ENCODE data around the gene ZCCHC12. TPM values are rescaled to one million over a fixed set of nuclear protein-coding genes. Genes with fewer than 3 reads are reported as not detected.
A peak's percentile ranks its signal among the peaks of the same experiment; 100 is the strongest.

ZCCHC12 gene
- total RNA-seq, 1 experiment from 2014 or later = 1.2 TPM

DNA sequence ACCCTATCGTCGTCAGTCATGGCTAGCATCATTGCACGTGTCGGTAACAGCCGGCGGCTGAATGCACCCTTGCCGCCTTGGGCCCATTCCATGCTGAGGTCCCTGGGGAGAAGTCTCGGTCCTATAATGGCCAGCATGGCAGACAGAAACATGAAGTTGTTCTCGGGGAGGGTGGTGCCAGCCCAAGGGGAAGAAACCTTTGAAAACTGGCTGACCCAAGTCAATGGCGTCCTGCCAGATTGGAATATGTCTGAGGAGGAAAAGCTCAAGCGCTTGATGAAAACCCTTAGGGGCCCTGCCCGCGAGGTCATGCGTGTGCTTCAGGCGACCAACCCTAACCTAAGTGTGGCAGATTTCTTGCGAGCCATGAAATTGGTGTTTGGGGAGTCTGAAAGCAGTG, 1.6 kb downstream of the ZCCHC12 start:
- ChIA-PET POLR2A (ENCODE audit: low non-redundant PET) (no interaction called here), CTCF (no interaction called here)
- intact Hi-C loops (cut with micrococcal nuclease; ENCODE audit: unreplicated experiment) = no loop called here
- H3K36me3 ChIP-seq (ENCODE audit: insufficient read depth, low read length, poor library complexity, severe bottlenecking) = no peaks in the 10 kb centered on the region
- H3K27ac ChIP-seq (ENCODE audit: low read depth, low read length, poor library complexity, severe bottlenecking) = no peak overlapping the region
- H3K27me3 ChIP-seq (replicated peaks; ENCODE audit: insufficient read depth, low read depth, low read length, poor library complexity) = peaks cover 2% of the 10 kb centered on the region
- H3K9me3 ChIP-seq (ENCODE audit: low read depth, low read length, poor library complexity, severe bottlenecking) = peaks cover 4% of the 10 kb centered on the region
- no TSS peak for BruUV-seq (replicated peaks)
- DNase-seq (ENCODE audit: low spot score) = no peak
- no peaks in the 10 kb centered on the region for H3K4me1 ChIP-seq (ENCODE audit: insufficient read depth, low read length, poor library complexity, severe bottlenecking)
- TF ChIP-seq CTCF (conservative IDR thresholded peaks at IDR 0.05; ENCODE audit: low read depth, low read length) (no peak), EZH2 (IDR thresholded peaks at IDR 0.05; ENCODE audit: borderline replicate concordance, low read depth, low read length, poor library complexity, severe bottlenecking) (no peak)
- H3K4me3 ChIP-seq (ENCODE audit: low read depth, low read length, poor library complexity, severe bottlenecking) = no peak overlapping the region

DNA sequence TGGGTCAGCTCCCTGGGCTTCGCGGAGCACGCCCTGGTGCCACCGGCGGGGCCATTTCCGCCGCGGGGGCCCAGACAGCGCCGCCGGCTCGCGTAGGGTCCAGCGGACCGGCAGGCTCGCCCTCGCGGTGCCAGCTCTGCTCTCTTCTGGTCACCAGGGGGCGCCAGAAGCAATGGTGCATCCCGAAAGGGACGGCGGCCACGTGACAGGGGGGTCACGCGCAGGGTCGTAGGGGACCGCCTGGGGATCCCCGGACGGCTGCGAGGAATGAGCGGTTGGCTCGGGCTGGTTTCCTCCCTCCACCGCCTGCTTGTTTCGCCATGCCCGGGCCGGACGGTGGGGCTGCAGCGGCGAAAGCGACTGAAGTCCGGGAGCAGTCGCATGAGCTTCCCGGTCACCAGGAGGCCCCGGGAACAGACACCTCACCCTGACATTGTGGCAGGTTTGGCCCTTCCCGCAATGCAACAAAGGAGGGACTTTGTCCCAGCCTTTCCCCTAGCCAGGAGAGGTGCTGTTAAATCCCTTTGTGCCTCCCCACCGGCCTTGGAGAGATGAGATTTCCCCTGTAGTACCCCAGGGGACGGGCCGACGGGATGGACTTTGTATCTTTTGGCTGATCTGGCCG, 15.8 kb downstream of the ZCCHC12 start:
- Histone ChIP-seq H3K27ac (ENCODE audit: low read depth, low read length, poor library complexity, severe bottlenecking) (no peak overlapping the region), H3K9me3 (ENCODE audit: low read depth, low read length, poor library complexity, severe bottlenecking) (no peaks in the 10 kb centered on the region), H3K4me3 (ENCODE audit: low read depth, low read length, poor library complexity, severe bottlenecking) (peak overlapping the region; percentile 34), H3K36me3 (ENCODE audit: insufficient read depth, low read length, poor library complexity, severe bottlenecking) (no peaks in the 10 kb centered on the region), H3K4me1 (ENCODE audit: insufficient read depth, low read length, poor library complexity, severe bottlenecking) (no peaks in the 10 kb centered on the region), H3K27me3 (replicated peaks; ENCODE audit: insufficient read depth, low read depth, low read length, poor library complexity) (no peaks in the 10 kb centered on the region)
- no peak for TF ChIP-seq EZH2 (IDR thresholded peaks at IDR 0.05; ENCODE audit: borderline replicate concordance, low read depth, low read length, poor library complexity, severe bottlenecking)
- TF ChIP-seq CTCF (conservative IDR thresholded peaks at IDR 0.05; ENCODE audit: low read depth, low read length) = peak; percentile 68
- ChIA-PET CTCF (interaction anchor here (0.9 to 1.5 kb wide), 2 partner anchors 8 to 227 kb away, joined by 3 to 7 read pairs; no protein-coding TSS in a partner anchor), POLR2A (ENCODE audit: low non-redundant PET) (no interaction called here)
- peak; percentile 48 for DNase-seq (ENCODE audit: low spot score)
- intact Hi-C loops (cut with micrococcal nuclease; ENCODE audit: unreplicated experiment) = no loop called here
- BruUV-seq (replicated peaks) = no TSS peak

DNA sequence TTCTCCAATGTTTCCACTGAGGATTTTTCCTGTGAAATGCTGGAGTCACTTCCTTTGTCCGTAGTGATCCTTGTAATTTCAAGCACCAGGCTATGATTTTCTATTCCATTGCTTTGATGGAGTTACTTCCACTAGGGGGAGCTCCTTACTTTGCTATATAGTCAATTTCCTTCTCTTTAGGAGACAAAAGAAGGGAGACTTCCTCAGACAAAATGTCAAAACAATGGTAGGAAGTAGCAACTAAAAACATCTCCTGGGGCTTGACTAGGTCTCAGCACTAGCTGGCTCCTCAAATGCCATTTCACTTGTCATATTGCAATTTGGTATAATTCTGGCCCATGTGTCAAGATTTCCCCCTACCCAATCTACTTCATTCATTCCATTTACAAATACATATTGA, 24.1 kb downstream of the ZCCHC12 start:
- Histone ChIP-seq H3K9me3 (ENCODE audit: low read depth, low read length, poor library complexity, severe bottlenecking) (no peaks in the 10 kb centered on the region), H3K27ac (ENCODE audit: low read depth, low read length, poor library complexity, severe bottlenecking) (no peak overlapping the region), H3K4me3 (ENCODE audit: low read depth, low read length, poor library complexity, severe bottlenecking) (no peak overlapping the region), H3K4me1 (ENCODE audit: insufficient read depth, low read length, poor library complexity, severe bottlenecking) (no peaks in the 10 kb centered on the region), H3K27me3 (replicated peaks; ENCODE audit: insufficient read depth, low read depth, low read length, poor library complexity) (no peaks in the 10 kb centered on the region), H3K36me3 (ENCODE audit: insufficient read depth, low read length, poor library complexity, severe bottlenecking) (no peaks in the 10 kb centered on the region)
- BruUV-seq (replicated peaks) = no TSS peak
- TF ChIP-seq CTCF (conservative IDR thresholded peaks at IDR 0.05; ENCODE audit: low read depth, low read length) (peak; percentile 71), EZH2 (IDR thresholded peaks at IDR 0.05; ENCODE audit: borderline replicate concordance, low read depth, low read length, poor library complexity, severe bottlenecking) (no peak)
- CTCF ChIA-PET = interaction anchor here (0.7 to 1.0 kb wide), 5 partner anchors 8 to 235 kb away, joined by 3 to 7 read pairs (median 4); no protein-coding TSS in a partner anchor
- peak; percentile 72 for DNase-seq (ENCODE audit: low spot score)
- POLR2A ChIA-PET (ENCODE audit: low non-redundant PET) = no interaction called here
- intact Hi-C loops (cut with micrococcal nuclease; ENCODE audit: unreplicated experiment) = loop anchor here (1.0 to 5.0 kb wide), 3 partner anchors 161 to 370 kb away; no protein-coding TSS in a partner anchor

Measured in A673 (cell line).